Measurements from ENCODE around the gene MMP2.

MMP2 gene

GRCh38 chr16:55469821-55470532, 9.0 kb upstream of the MMP2 start:
- no peak for DNase-seq

DNA sequence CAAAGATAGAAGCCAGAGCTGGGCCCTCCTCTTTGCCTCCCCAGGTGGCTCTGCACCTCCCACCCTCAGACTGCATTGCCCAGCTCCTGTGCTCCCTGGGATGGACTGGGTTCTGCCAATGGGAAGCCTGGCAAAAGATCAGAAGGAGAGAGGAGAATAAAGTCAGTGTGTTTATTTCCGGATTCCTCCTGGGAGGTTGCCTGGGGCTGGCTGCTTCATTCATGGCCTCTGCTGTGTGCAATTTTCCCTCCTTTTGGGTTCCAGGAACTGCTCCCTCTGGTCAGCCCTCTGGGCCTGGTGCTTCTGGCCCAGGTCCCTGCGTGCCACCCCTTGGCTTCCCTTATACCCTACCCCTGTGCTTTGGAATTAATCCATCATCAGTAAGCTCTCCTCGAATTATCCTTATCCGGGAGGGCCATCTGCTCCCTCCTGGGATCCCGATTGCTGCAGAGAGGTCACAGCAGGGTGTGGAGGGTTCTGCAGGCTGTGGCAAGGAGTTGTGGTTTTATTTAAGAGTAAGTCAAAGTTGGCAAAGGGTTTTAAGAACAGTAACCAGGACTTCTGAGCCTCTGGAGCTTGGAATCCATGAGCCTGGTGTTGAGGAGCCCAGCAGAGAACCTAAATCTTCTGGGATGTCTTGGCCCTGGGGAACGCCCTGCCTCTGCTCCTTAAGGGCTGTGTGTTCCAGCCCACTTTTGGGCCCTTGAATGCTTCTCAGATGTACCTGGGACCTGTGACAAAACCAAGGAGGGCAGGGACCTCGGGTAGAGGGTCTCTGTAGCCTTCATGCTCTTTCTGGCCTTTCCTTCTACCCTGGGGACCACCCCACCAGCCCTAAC, 8.2 kb upstream of the MMP2 start:
- no peak for DNase-seq

DNA sequence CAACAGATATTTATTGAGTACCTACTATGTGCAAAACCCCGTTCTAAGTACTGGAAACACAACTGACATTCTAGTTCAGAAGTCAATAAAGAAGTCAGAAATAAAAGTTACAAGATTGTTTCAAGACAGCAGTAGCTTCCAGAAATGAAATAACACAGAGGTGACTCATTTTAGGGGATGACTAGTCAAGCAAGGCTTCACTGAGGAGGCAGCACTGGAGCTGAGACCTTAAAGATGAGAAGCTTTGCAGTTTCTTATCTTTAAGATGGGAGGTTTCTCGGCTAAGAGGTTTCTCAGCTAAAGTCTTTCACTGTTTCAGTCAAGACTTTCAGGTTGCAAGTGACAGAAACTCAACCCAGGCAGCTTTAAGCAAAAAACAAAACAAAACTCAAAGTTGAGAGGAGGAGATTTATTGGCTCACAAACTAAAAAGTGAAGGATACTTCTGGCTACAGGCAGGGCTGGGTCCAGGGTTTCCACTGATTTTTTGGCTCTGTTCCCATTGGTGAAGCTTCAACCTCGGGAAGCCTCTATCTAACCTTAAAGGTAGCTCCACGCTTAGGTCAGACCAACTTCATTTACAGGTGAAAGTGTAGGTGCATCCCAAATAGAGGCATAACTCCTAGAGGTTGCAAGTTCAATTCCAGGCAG, 7.4 kb upstream of the MMP2 start:
- DNase-seq: peak; percentile 84

DNA sequence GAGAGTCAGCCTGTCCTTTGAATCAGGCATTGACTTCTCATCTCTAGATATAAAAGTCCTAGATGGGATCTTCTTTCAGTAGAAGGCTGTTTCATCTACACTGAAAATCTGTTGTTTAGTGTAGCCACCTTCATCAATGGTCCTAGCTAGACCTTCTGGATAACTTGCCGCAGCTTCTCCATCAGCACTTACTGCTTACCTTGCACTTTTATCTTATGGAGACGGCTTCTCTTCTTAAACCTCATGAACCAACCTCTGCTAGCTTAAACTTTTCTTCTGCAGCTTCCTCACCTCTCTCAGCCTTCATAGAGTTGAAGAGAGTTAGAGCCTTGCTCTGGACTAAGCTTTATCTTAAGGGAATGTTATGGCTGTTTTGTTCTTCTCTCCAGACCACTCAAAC, 5.4 kb upstream of the MMP2 start:
- DNase-seq: no peak

GRCh38 chr16:55474821-55475220, 4.2 kb upstream of the MMP2 start:
- no peak for DNase-seq

DNA sequence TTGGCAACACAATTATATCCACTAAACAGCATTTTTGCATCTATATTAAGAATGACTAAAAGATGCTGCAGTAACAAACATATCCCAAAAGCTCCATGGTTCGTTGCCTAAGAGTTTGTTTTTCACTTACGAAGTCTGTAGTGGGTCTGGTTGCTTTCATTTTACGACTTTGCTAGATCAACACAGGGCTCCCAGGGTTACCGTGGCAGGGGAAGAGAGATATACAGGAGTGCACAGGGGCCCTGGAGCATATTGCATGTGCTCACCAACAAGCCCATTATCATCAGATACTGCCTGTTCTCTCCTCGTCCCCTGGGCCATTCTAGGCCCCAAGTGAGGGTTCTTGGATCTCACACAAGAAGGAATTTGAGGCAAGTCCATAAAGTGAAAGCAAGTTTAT, 3.1 kb upstream of the MMP2 start:
- DNase-seq: no peak

DNA sequence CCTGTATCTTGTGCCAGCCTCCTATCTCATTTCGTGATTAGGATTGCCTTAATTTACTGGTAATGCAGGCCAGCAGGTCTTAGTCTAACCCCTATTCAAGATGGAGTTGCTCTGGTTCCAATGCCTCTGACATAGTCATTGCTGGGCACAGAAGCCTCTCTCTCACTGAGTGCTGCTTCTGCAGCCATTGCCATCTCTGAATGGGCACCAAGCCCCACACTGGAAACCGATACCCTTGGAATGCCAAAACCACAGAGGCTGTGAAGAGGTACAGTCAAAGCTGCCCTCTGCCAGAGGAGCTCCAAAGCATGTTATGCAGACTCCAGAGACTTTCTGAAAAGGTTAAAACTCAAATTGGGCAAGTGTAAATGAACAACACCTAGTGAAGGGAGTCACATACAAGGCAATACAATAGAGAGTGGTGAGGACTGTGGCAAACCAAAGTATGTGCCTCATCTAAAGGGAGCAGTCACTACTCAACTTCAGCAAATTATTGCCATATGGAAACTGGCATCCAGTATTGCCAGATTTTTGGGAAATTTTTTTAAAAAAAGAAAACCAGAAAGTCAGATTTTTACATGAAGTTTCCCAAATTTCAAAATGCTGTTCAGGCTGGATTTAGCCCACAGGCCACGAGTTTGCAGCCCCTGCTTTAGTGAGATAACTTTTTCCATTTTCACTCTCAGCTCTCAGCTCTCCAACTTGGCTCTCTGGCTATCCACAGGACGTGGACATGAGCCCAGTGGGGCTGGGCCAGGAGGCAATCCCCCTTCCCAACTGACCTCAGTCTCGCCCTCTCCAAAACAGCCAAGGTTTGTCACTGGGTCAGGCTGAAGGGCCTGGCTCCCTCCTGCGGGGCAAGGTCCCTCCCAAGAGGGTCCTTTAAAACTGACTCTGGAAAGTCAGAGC, 2.1 kb upstream of the MMP2 start:
- no peak for DNase-seq

GRCh38 chr16:55477736-55478135, 1.3 kb upstream of the MMP2 start:
- DNase-seq: no peak

- no peak for DNase-seq
Observed at GRCh38 chr16:55479430-55480140, 587 bp downstream of the MMP2 start.

GRCh38 chr16:55480228-55480655, 1.2 kb downstream of the MMP2 start:
- DNase-seq: no peak

DNA sequence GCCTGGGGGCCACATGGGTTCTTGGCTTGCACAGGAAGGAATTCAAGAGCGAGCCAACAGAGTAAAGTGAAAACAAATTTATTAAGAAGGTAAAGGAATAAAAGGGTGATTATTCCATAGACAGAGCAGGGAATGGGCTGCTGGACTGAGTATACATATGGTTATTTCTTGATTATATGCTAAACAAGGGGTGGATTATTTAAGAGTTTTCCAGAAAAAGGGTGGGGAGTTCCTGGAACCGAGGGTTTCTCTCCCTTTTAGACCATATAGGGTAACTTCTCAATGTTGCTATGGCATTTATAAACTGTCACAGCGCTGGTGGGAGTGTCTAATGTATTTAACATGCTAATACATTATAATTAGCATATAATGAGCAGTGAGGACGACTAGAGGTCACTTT, 2.0 kb downstream of the MMP2 start:
- DNase-seq: no peak

GRCh38 chr16:55482056-55482455, 3.1 kb downstream of the MMP2 start:
- no peak for DNase-seq

- DNase-seq: no peak
Observed at GRCh38 chr16:55487048-55487803, 8.2 kb downstream of the MMP2 start.

- DNase-seq: no peak
Observed at GRCh38 chr16:55488306-55488705, 9.3 kb downstream of the MMP2 start.

DNA sequence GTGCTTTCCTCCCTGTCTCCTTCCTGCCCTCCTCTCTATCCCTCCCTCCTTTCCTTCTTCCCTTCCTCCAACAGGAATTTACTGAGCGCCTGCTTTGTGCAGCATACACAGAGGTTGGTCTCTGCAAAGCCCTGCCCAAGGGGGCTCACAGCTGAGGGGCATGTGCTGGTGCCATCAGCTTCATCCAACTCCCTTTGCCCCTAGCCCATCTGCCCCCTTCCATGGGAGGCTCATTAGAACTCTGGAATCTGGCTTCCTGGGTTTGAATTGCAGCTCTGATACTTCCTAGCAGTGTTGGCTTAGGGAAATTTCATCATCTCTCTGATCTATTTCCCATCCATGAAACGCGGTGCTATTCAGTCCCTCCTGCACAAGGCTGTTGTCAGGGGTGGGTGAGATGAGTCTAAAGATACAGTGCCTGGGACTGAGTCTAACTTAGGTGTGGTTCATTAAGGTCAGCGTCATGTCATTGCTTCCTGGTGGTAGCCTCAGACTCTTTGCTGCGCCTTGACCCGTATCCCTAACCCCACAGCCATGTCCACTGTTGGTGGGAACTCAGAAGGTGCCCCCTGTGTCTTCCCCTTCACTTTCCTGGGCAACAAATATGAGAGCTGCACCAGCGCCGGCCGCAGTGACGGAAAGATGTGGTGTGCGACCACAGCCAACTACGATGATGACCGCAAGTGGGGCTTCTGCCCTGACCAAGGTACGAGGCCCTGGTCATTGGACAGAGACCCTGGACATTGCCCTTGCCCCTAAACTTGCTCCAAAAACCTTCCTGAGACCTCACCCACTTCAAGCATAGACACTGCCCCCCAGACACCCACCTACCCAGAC, 10.3 kb downstream of the MMP2 start:
- no peak for DNase-seq

- DNase-seq: no peak
Observed at GRCh38 chr16:55489956-55490265, 10.9 kb downstream of the MMP2 start.

DNA sequence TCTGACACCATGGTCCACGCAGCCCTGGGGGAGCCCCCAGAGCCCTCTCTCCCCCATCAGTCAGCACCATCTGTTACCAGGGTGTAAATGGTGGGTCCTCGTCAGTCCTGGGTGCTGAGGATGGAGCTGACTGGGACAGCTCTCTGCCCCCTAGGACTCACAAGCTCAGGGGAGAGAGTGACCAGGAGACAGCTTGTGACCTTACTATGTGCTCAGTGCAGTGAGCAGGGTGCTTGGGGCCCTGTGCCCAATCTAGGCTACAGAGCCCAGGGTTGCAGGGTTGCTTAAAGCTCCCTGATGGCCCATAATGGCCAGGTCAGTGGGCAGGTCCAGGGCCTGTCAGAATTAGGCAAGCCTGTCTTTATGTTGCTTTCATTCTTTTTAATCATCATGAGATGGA, 11.3 kb downstream of the MMP2 start:
- no peak for DNase-seq

DNA sequence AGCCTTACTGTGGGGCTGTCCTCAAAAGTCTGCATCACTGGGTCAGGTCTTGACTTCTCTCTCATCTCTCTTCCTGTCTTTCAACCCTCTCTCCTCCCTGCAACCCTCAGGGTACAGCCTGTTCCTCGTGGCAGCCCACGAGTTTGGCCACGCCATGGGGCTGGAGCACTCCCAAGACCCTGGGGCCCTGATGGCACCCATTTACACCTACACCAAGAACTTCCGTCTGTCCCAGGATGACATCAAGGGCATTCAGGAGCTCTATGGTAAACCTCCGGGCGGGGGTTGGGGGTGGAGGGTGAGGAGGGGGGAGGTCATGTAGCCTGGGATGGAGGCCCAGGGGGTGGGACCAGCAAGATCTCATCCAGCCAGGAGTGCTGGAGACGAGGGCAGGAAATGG, 12.7 kb downstream of the MMP2 start:
- DNase-seq: no peak

GRCh38 chr16:55492756-55493380, 13.9 kb downstream of the MMP2 start:
- no peak for DNase-seq

DNA sequence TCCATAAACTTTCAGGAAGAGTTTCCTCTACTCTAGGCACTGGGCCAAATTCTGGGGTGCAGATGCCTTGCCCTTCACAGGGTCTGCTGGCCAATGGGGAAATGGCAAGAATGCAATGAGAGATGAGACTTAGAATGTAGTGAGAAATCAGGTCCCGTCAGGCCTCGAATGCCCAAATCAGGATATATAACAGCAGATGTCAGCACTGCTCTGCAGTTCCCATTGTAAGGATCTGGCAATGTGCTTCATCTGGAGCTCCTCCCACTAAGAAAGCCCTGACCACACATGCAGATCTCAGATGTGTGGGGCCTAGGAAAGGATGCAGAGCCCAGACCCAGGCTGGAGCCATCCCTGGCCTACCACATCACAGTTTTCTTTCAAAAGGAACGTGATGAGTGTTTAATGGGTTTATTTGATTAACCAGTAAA, 16.0 kb downstream of the MMP2 start:
- DNase-seq: no peak
